PFSK-1 (cell line): ENCODE data around the gene VOPP1.

Experiments
- POLR2AphosphoS5 ChIP-seq: IDR thresholded peaks from 2 replicates; pipeline ENCODE4 v1.6.1; 2012; ENCODE audit warnings: low read depth, mild to moderate bottlenecking, control low read depth, low read length, moderate library complexity
- REST ChIP-seq, 2 experiments: IDR thresholded peaks; 2 replicates each; pipeline versions ENCODE4 v1.6.1 to v1.8.0; 2011 to 2012; ENCODE audit warnings: low read depth in 2 of 2, low read length in 2 of 2, control low read depth in 1 of 2, inconsistent platforms in 1 of 2, mild to moderate bottlenecking in 1 of 2, moderate library complexity in 1 of 2; ENCODE audit not compliant: insufficient read depth in 1 of 2

- no peak for TF ChIP-seq POLR2AphosphoS5
- TF ChIP-seq REST (IDR thresholded peaks at IDR 0.05; ENCODE audit: insufficient read depth in 1 of 2, low read depth in 2 of 2, low read length in 2 of 2), result no peak
These were observed 83.4 kb downstream of the VOPP1 start for GRCh38 chr7:55488804-55489340.
